GM12878 (cell line): ENCODE results near the gene HMGXB3. TPM values are rescaled to one million over a fixed set of nuclear protein-coding genes. Genes with fewer than 3 reads are reported as not detected.
A peak's percentile ranks its signal among the peaks of the same experiment; 100 is the strongest.

Experiments used
- ATAC-seq: fragments of 200-7000 bp; cut with Tn5 transposase; 3 replicates; pipeline ENCODE4 v1.9.1; 2020; ENCODE audit warnings: mild to moderate bottlenecking, moderate library complexity
- BruUV-seq: library from RNA; stranded (reverse); fragments of 400-500 nt; replicated peaks from 2 replicates; lab custom pipeline; 2021; lab: Mats Ljungman, UMichigan
- CTCF ChIA-PET: fragments of 300-600 bp; sonication (Branson Sonifier 250); formaldehyde crosslinking; extraction: SDS; loops from one replicate; lab custom pipeline; 2021; ENCODE audit warnings: inconsistent platforms; lab: Yijun Ruan, JAX
- POLR2A ChIA-PET: fragments of 350-600 bp; formaldehyde crosslinking; extraction: SDS; loops from one replicate; lab custom pipeline; 2021; ENCODE audit warnings: inconsistent platforms; lab: Charles Lee
- RAD21 ChIA-PET: fragments of 300-600 bp; sonication (Branson Sonifier 250); formaldehyde crosslinking; loops from one replicate; lab custom pipeline; 2023; ENCODE audit warnings: antibody characterized with exemption; ENCODE audit not compliant: unreplicated experiment; lab: Charles Lee
- SMC1A ChIA-PET: fragments of 300-600 bp; sonication (Branson Sonifier 250); formaldehyde crosslinking; loops from one replicate; lab custom pipeline; 2023; ENCODE audit not compliant: unreplicated experiment, uncharacterized antibody; lab: Charles Lee
- DNase-seq: peaks from one replicate; pipeline ENCODE4 v3.0.0-alpha.2; 2011; ENCODE audit warnings: low read depth, low spot score
- FAIRE-seq: peaks from 3 replicates; lab custom pipeline; 2011; peaks lifted over from hg19 to GRCh38; lab: Jason Lieb, UNC
- H2AFZ ChIP-seq: 2 replicates; pipeline ENCODE4 v1.6.0; 2011; ENCODE audit warnings: low read depth, low read length, control low read depth; ENCODE audit not compliant: control insufficient read depth
- H3K27ac ChIP-seq: 2 replicates; pipeline ENCODE4 v1.5.1; 2011; ENCODE audit warnings: control low read depth; ENCODE audit not compliant: control insufficient read depth, insufficient read depth
- H3K27me3 ChIP-seq, 2 experiments: replicated peaks in 1 of 2; 2 replicates each; pipeline versions ENCODE4 v1.6.0 to v1.6.1; 2011; ENCODE audit warnings: low read length in 1 of 2; ENCODE audit not compliant: control insufficient read depth in 2 of 2, insufficient read depth in 2 of 2
- H3K36me3 ChIP-seq, 2 experiments: 2 replicates each; pipeline ENCODE4 v1.5.1; 2011; ENCODE audit warnings: low read length in 1 of 2; ENCODE audit not compliant: control insufficient read depth in 2 of 2, insufficient read depth in 2 of 2
- H3K4me1 ChIP-seq: 2 replicates; pipeline ENCODE4 v1.6.1; 2011; ENCODE audit warnings: mild to moderate bottlenecking, low read length, moderate library complexity, mixed read lengths; ENCODE audit not compliant: control insufficient read depth, insufficient read depth
- H3K4me2 ChIP-seq: 2 replicates; pipeline ENCODE4 v1.6.0; 2011; ENCODE audit warnings: control low read depth; ENCODE audit not compliant: control insufficient read depth, insufficient read depth
- H3K4me3 ChIP-seq: fragments of 200-600 bp; sonication (generic); 2 replicates; pipeline ENCODE4 v1.5.1; 2016
- H3K79me2 ChIP-seq: 2 replicates; pipeline ENCODE4 v1.6.0; 2011; ENCODE audit warnings: low read length; ENCODE audit not compliant: control insufficient read depth, insufficient read depth
- H3K9ac ChIP-seq: 2 replicates; pipeline ENCODE4 v1.8.0; 2011; ENCODE audit warnings: low read length, control low read depth, mixed read lengths; ENCODE audit not compliant: control insufficient read depth, insufficient read depth
- H3K9me3 ChIP-seq: replicated peaks from 3 replicates; pipeline ENCODE4 v1.5.1; 2011; ENCODE audit warnings: mild to moderate bottlenecking, low read length; ENCODE audit not compliant: control insufficient read depth, insufficient read depth
- H4K20me1 ChIP-seq: 2 replicates; pipeline ENCODE4 v1.6.0; 2011; ENCODE audit not compliant: control insufficient read depth, insufficient read depth
- CBX3 ChIP-seq: fragments of 200-600 bp; sonication (generic); IDR thresholded peaks from 2 replicates; pipeline ENCODE4 v1.6.1; 2016; ENCODE audit warnings: low read depth, borderline replicate concordance
- CREB1 ChIP-seq: IDR thresholded peaks from 2 replicates; pipeline ENCODE4 v1.6.1; 2012; ENCODE audit warnings: low read depth, mild to moderate bottlenecking, inconsistent platforms
- GATAD2B ChIP-seq: fragments of 450-650 bp; conservative IDR thresholded peaks from 2 replicates; pipeline ENCODE4 v1.6.1; 2017; ENCODE audit warnings: low read depth, mild to moderate bottlenecking, moderate library complexity
- MYB ChIP-seq: fragments of 150-350 bp; IDR thresholded peaks from 2 replicates; pipeline ENCODE4 v1.6.1; 2014; ENCODE audit warnings: mild to moderate bottlenecking, low read depth, low read length, borderline replicate concordance
- NFIC ChIP-seq: IDR thresholded peaks from 2 replicates; pipeline ENCODE4 v1.6.1; 2012; ENCODE audit warnings: low read depth, mild to moderate bottlenecking, inconsistent platforms, low read length, moderate library complexity
- NFYB ChIP-seq: IDR thresholded peaks from 2 replicates; pipeline ENCODE4 v1.6.1; 2011; ENCODE audit warnings: low read depth, mild to moderate bottlenecking, low read length, improper control_type of control experiment, moderate library complexity; ENCODE audit not compliant: insufficient read depth
- RAD21 ChIP-seq: IDR thresholded peaks from 2 replicates; pipeline ENCODE4 v1.6.1; 2011; ENCODE audit warnings: mild to moderate bottlenecking, low read depth, low read length, moderate library complexity; ENCODE audit not compliant: insufficient read depth
- TCF7 ChIP-seq: IDR thresholded peaks from 2 replicates; pipeline ENCODE4 v1.6.1; 2014; ENCODE audit warnings: antibody characterized with exemption, borderline replicate concordance
- ZZZ3 ChIP-seq: IDR thresholded peaks from 2 replicates; pipeline ENCODE4 v1.6.1; 2011; ENCODE audit warnings: low read depth; ENCODE audit not compliant: control insufficient read depth, insufficient read length
- WGBS: methylation state at CpG from one replicate; pipeline ENCODE4 v1.1.6; 2016; ENCODE audit warnings: low lambda C conversion rate; ENCODE audit not compliant: insufficient replicate concordance, insufficient coverage; ENCODE audit errors: missing lambda C conversion rate; 5-methylcytosine and 5-hydroxymethylcytosine counted together
- in situ Hi-C: fragments of 300-500 bp; cut with MboI; formaldehyde crosslinking; loops from 9 replicates; pipeline ENCODE4 v1.14.3; 2018; ENCODE audit warnings: mixed read lengths
- intact Hi-C: fragments of 100-400 bp; cut with micrococcal nuclease; formaldehyde crosslinking; loops from one replicate; pipeline ENCODE4 v1.14.2; 2022; ENCODE audit not compliant: unreplicated experiment
- polyA plus RNA-seq, 11 experiments: library from polyadenylated mRNA; depleted of rRNA in 4 of 11; unstranded in 6 of 11; stranded (reverse) in 5 of 11; fragments of >200 nt; fragmentation: Nextera tagmentation in 4 of 11; fragmentation: Illumina TruSeq in 1 of 11; extraction: Ambion mirVana in 4 of 11; extraction: Trizol in 1 of 11; gene quantifications; 1 replicate in 1 of 11; 2 replicates in 10 of 11; pipeline versions ENCODE4 v1.2.1 to v1.2.3, GENCODE V29; 2011 to 2016; ENCODE audit warnings: inconsistent platforms in 2 of 11, missing spikeins in 2 of 11, low read depth in 1 of 11
- total RNA-seq, 4 experiments: library from RNA; depleted of rRNA in 3 of 4; stranded (reverse); fragments of >200 nt in 3 of 4; fragmentation: Illumina TruSeq in 1 of 4; extraction: Trizol in 1 of 4; gene quantifications; 2 replicates each; pipeline versions ENCODE4 v1.2.1 to v1.2.3, GENCODE V29; 2013 to 2021
- TF ChIP-seq, protein P1 (sequence below), 3 experiments: IDR thresholded peaks in 2 of 3; conservative IDR thresholded peaks in 1 of 3; 2 replicates each; pipeline ENCODE4 v1.5.1; 2011; ENCODE audit warnings: low read depth in 3 of 3, low read length in 3 of 3, mild to moderate bottlenecking in 3 of 3, control low read depth in 2 of 3, moderate library complexity in 2 of 3, inconsistent platforms in 1 of 3, mixed read lengths in 1 of 3; ENCODE audit not compliant: control insufficient read depth in 2 of 3, insufficient read depth in 1 of 3; ENCODE audit errors: extremely low read depth in 1 of 3

Gene HMGXB3
- total and polyA plus RNA-seq, 10 of the 15 experiments (the other 5 are each of a cell fraction or from before 2014, with no cell fraction given) = 1.00 to 42.2 (median 28.1) TPM

DNA sequence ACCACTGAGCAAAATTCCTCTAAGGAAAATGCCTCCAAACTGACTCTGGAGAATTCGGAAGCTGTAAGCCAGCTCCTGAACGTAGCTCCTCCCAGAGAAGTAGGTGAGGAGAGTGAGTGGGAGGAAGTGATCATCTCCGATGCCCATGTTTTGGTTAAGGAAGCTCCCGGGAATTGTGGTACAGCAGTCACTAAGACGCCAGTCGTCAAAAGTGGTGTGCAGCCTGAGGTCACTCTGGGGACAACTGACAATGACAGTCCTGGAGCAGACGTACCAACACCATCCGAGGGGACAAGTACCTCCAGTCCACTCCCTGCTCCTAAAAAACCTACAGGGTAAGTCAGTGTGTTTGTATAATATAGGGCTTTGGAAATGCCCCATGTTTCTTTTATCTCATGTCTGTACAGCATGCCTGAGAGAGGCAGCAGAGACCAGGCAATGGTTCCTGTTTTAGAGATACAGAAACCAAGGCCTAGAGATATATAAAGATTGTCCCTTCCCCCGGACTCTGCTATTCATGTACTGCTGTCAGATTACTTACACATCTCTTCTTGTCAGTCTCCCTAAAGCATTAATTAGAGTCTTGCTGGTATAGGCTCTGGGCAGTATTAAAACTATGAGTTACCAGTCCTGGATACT, 23.9 kb downstream of the HMGXB3 start:
- Histone ChIP-seq H4K20me1 (no peaks in the 10 kb centered on the region), H3K27me3 (no peaks in the 10 kb centered on the region), H3K27ac (no peak overlapping the region), H3K9me3 (no peaks in the 10 kb centered on the region), H3K4me3 (no peak overlapping the region), H3K79me2 (no peaks in the 10 kb centered on the region), H3K36me3 (peaks cover 11 to 25% of the 10 kb centered on the region in 2 experiments), H3K4me1 (no peaks in the 10 kb centered on the region), H2AFZ (no peak overlapping the region), H3K9ac (no peak overlapping the region), H3K4me2 (no peak overlapping the region)
- DNase-seq (no peak), FAIRE-seq (no peak), ATAC-seq (0 out of 3 replicates have a peak, but pooled peaks have one; percentile 25)
- WGBS = 68% methylated on average over 9 of the region's 9 CpGs
- RAD21 ChIA-PET = no interaction called here
- intact Hi-C loops = no loop called here
- POLR2A ChIA-PET = no interaction called here
- BruUV-seq = no TSS peak
- in situ Hi-C loops = no loop called here
- TF ChIP-seq GATAD2B (no peak), NFYB (no peak), MYB (no peak), NFIC (no peak), RAD21 (peak; percentile 52), CREB1 (no peak), ZZZ3 (no peak), TCF7 (no peak), CBX3 (no peak)
- TF ChIP-seq, protein P1, sequence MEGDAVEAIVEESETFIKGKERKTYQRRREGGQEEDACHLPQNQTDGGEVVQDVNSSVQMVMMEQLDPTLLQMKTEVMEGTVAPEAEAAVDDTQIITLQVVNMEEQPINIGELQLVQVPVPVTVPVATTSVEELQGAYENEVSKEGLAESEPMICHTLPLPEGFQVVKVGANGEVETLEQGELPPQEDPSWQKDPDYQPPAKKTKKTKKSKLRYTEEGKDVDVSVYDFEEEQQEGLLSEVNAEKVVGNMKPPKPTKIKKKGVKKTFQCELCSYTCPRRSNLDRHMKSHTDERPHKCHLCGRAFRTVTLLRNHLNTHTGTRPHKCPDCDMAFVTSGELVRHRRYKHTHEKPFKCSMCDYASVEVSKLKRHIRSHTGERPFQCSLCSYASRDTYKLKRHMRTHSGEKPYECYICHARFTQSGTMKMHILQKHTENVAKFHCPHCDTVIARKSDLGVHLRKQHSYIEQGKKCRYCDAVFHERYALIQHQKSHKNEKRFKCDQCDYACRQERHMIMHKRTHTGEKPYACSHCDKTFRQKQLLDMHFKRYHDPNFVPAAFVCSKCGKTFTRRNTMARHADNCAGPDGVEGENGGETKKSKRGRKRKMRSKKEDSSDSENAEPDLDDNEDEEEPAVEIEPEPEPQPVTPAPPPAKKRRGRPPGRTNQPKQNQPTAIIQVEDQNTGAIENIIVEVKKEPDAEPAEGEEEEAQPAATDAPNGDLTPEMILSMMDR (IDR thresholded peaks at IDR 0.05 in 2 of 3, conservative IDR thresholded peaks at IDR 0.05 in 1 of 3; ENCODE audit: control insufficient read depth in 2 of 3, extremely low read depth in 1 of 3, insufficient read depth in 1 of 3, low read depth in 3 of 3, low read length in 3 of 3) = peak in 2 of 3 experiments; percentile 4 to 25; a peak in 2 of 6 replicates
- CTCF ChIA-PET = no interaction called here
- SMC1A ChIA-PET = interaction anchor here (1.4 kb wide), 1 partner anchor 9 kb away, joined by 4 read pairs; no protein-coding TSS in a partner anchor
